GM21576 (cell line): ENCODE data around the gene TAF3.
A peak's percentile ranks its signal among the peaks of the same experiment; 100 is the strongest.
"Not testable (repeated sequence)": the region's sequence is repeated elsewhere in the genome, so short reads cannot be mapped to it uniquely, and the experiment has no call there.

ENCODE experiments used
- ATAC-seq: cut with Tn5 transposase; IDR thresholded peaks from one replicate; pipeline ENCODE4 v1.9.1; 2021; ENCODE audit warnings: mild to moderate bottlenecking, moderate library complexity; ENCODE audit not compliant: unreplicated experiment

The TAF3 gene

DNA sequence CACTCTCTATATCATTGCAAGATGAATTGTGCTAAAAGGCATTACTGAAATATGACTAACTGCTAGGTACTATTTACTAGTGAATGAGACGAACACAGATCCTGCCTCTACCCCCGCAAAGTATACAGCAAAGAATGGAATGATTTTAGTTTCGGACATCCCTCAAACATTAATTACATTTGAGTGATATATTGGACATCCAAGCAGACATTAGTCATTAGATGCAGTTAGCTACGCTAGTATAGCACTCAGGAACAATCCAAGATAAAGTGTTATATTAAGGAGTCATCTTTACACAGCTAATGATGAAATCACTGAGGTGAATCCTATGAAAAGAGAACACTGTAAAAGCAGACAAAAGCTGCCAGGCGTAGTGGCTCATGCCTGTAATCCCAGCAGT, 7.3 kb upstream of the TAF3 start:
- no peak for ATAC-seq

- ATAC-seq = not testable (repeated sequence)
These were observed 6.6 kb upstream of the TAF3 start for GRCh38 chr10:7811743-7812142.

DNA sequence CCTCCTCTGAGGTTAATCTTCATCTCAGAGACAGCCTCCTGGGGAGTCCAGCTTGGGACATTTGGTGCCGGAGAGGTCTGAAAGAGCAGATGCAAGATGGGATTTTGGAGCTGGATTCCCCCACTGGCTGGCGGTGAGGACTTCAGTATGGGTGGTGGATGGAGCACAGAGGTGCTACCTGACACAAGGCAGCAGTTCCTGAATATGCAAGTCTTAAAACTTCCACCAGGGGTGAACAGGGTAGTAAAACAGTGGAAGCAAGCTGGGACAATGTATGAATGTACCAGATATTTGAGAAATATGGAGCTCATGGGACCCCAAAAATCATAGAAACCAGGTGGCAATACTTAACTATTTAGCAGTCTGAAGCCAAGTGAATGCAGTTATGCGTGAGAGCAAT, 4.8 kb upstream of the TAF3 start:
- ATAC-seq = no peak

- no peak for ATAC-seq
These were observed 729 bp upstream of the TAF3 start for GRCh38 chr10:7817576-7817975.

- ATAC-seq = peak; percentile 9
These were observed 366 bp upstream of the TAF3 start for GRCh38 chr10:7817984-7818294.

DNA sequence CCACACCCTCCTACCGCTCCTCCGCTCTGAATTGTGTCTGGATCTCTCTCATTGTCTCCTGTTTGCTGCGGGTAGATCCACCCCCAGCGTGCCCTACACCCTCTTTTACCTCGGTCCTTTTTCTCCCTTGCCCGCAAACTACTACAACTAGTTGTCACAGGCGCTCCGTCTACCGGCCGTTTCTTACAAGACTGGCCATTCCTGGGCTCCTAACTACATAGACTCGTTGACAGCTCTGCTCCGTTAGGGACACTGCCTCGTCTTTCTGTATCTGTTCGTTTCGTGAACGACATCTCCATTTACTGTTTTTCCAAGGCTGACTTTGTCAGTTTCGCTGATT, 786 bp downstream of the TAF3 start:
- peak; percentile 54 for ATAC-seq

DNA sequence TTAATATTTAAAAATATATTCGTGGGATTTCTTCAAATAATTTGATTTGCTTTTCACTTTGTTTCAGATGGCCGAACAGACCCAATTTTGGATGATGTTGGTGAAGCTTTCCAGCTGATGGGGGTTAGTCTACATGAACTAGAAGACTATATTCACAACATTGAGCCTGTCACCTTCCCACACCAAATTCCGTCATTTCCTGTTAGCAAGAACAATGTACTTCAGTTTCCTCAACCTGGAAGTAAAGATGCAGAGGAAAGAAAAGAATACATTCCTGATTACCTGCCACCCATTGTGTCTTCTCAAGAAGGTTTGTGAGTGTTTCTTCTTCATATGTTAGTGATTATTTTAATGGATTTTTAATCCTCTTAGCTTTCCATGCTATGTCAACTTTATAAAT, 5.9 kb downstream of the TAF3 start:
- ATAC-seq = no peak

DNA sequence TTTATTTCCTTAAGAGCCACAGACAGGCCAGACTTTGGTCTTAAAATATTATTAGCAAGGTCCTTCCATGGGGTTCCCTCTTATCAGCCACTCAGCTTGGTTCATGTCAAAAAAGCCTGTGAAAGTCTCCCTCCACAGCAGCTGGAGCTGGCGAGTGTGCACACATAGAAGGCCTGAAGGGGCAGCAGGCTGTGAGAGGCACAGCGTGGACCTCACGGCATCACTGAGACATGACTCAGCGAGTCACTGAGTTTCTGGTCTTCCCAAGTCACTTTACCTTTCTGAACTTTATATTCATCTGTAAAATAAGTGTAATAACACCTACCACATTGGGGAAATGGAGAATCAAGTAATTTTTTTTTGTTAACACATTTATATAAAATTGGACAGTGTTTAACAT, 8.7 kb downstream of the TAF3 start:
- ATAC-seq = no peak

DNA sequence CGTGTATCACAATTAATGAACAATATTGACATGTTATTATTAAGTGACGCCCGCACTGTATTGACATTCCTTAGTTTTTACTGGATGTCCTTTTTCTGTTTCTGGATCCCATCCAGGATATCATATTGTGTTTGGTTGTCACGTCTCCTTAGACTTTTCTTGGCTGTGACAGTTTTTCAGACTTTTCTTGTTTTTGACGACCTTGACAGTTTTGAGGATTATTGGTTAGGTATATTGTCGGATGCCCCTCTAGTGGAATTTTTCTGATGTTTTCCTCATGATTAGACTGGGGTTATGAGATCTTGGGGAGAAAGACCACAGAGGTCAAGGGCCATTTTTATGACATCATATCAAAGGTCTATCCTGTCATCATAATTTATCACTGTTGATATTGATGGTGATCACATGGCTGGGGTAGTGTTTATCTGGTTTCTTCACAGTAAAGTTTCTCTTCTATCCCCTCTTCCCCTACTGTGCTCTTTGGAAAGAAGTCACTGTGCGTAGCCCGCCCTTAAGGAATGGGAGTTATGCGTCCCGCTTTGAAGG, 11.1 kb downstream of the TAF3 start:
- ATAC-seq = no peak

GRCh38 chr10:7832060-7832459, 13.8 kb downstream of the TAF3 start:
- no peak for ATAC-seq

- ATAC-seq = no peak
These were observed 14.9 kb downstream of the TAF3 start for GRCh38 chr10:7833210-7833609.

DNA sequence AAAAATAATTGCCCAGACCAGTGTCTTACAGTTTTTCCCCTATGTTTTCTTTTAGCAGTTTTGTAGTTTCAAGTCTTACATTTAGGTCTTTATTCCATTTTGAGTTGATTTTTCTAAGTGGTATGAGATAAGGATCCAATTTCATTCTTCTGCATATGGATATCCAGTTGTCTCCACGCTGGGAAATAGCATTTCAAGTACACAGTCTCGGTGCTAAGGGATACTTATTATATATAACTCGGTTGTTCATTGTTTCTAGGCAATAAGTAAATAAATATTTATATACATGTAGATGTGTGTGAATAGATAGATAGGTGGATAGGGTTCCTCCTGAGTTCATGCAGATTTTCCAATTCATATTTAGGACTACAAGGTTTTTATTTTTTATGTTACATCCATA, 16.0 kb downstream of the TAF3 start:
- no peak for ATAC-seq

DNA sequence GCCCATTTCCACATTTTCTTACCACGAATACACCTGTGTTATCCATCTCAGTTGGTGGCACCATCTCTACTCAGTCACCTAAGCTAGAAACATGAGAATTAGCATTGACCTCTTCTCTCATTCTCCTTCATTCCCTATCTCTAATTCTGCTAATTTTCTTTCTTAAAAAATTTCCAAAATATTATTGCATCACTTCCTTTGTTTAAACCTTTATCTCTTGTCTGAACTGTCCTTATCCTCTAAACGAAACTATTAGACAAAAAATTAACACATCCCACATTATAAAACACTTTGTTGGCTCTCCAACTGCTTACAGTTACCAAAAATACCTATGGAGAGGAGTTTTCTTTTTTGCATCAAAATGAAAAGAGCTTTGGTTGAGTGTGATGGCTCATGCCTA, 18.3 kb downstream of the TAF3 start:
- no peak for ATAC-seq

DNA sequence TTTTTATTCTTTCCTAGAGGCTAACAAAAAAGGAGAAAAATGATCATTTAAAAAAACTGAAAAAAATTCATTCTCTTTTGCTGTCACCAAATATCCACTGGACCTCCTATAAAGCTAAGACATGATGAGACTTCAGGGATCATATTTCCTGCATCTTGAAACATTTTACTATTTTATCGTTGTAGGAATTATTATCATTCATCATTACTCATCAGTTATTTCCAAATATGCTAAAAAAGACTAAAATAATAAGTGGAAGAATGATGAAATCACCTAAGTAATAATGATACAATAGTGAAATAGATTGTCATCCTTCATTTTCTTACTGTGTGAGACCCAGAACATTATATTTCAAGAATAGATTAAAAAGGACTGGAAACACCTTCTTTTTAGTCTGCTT, 28.3 kb downstream of the TAF3 start:
- ATAC-seq = no peak

- ATAC-seq = no peak
These were observed 35.0 kb downstream of the TAF3 start for GRCh38 chr10:7853226-7853842.

GRCh38 chr10:7853890-7854289, 35.6 kb downstream of the TAF3 start:
- ATAC-seq = no peak

DNA sequence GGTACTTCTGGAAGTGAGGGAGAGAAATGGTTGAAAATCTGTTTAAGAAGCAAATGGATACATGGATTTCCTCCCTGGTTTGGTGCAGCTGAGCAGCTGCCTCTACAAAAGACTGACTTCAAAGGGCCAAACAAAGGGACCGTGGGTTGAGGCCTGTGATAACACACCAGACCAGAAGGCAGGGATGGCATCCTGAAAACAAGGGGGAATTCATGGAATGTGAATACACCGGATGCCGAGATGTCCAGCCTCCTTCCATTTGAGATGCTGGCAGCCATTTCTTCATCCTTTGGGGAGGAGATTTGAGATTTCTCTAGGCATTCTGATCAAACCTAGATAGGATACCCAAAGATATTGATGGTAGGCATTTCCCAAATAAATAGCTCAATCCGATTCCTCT, 36.9 kb downstream of the TAF3 start:
- ATAC-seq = no peak

- no peak for ATAC-seq
These were observed 38.4 kb downstream of the TAF3 start for GRCh38 chr10:7856678-7857077.

- ATAC-seq = no peak
These were observed 39.0 kb downstream of the TAF3 start for GRCh38 chr10:7857262-7857661.

DNA sequence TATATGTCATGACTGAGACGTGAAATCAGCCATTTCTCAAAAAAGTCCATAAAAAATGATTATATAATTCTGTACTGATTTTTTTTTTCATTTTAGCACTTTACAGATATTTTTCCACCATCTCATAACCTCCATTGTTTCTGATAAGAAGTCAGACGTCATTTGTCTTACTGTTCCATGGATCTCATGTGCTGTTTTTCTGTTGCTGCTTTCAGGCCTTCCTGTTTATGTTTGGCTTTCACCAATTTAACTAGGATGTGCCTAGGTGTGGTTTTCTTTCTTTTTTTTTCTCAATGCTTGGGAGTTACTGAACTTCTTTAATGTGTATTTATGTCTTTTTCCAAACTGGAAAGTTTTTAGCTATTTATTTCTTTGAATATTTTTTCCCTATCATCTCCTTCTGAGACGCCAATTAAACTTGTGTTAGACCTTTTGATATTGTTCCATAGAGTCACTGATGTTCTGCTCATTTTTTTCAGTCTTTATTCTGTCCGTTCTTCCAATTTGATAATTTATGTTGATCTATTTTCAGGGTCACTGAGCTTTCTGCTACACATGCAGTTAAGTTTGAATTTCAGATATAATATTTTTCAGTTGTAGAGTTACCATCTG, 43.3 kb downstream of the TAF3 start:
- no peak for ATAC-seq

DNA sequence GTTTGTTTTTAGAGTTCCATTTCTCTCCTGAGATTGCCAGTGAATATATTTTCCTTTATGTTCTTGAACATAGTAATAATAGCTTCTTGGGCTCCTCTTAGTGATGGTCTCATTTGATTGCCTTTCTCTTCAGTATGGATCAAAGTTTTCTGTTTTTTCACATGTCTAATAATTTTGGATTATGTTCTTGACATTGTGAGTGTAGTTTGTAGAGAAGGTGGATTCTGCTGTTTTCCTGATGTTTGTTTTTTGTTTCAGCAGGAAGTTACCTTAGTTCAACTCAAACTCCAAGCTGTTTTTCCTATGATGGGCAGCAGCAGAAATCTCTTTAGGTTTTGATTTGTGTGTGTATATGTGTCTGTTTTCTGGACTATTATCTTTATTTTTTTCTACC, 43.8 kb downstream of the TAF3 start:
- no peak for ATAC-seq

DNA sequence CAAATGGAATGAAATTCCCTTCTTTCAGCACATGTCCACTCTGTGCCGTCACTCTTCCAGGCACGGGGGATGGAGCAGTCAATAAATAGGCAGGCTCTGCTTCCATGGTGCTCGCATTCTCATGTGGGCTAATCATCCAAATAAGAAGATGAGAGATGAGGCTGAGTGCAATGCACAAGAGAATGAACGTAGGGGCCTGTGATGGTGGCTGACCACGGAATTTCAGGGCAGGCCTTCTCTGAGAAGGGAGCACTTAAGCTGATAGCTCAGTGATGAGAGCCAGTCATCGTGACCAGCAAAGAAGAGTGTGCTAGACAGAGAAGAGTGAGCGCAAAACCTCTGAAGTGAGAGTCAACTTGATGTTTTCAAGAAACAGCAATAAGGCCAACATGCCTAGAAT, 47.9 kb downstream of the TAF3 start:
- ATAC-seq = no peak

- ATAC-seq = no peak
These were observed 53.7 kb downstream of the TAF3 start for GRCh38 chr10:7872041-7872442.
